Measurements from ENCODE around the gene SPATA12.

SPATA12 gene

GRCh38 chr3:57052662-57053061 is 7.8 kb upstream of the SPATA12 start:
- DNase-seq (ENCODE audit: low read depth in 2 of 2): no peak

DNA sequence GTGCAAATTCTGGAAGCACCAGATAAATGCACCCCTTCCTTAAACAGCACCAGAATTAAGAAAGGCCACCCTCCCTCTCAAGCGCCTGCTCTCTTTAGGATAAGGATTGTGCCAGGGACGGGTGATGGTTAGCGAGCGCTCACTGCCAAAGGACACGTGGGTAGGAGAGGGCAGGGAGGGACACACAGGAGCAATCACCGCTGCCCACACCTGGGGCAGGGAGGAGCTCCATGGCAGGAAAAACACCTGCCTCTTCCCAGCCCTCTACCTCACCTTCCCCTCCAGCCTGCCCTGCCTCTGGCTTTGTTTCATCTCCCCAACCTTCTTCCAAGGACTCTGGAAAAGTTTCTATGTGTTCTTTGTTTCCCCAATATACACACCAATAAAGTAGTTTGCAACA is 7.3 kb upstream of the SPATA12 start:
- DNase-seq (ENCODE audit: low read depth in 2 of 2): no peak

DNA sequence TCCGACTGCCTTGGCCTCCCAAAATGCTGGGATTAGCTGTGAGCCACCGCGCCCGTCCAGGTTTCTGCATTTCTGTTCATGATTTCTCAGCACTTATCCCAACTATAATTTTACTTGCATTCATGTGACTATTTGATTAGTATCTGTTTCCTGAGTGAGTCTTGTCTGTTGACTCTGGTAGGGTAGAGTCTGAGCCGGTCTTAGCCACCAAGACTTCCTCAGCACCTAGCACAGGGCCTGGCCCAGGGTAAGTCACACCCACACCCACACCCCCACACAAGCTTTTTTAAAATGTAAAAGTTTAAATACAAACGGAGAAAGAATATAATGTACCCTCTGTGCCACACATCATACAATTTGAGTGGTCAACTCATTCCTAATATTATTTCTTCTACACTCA is 3.1 kb upstream of the SPATA12 start:
- no peak for DNase-seq (ENCODE audit: low read depth in 2 of 2)

DNA sequence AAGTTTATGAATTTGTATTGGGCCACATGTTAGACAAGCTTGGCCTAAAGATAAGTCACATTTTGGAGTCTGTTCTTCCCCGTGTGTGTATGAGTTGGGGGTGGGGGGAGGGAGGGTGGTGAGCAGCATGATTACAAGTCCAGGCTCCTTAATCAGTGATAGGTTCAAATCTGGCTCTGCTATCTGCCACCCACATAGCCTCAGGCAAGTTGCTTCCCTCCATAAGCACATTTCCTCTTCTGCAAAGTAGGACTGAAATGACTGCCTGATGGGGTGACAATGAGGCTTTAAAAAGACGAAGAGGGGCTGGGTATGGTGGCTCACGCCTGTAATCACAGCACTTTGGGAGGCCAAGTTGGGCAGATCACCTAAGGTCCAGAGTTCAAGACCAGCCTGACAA is 1.1 kb upstream of the SPATA12 start:
- no peak for DNase-seq (ENCODE audit: low read depth in 2 of 2)

GRCh38 chr3:57061556-57061955 is 1.1 kb downstream of the SPATA12 start:
- DNase-seq (ENCODE audit: low read depth in 2 of 2): no peak

- no peak for DNase-seq (ENCODE audit: low read depth in 2 of 2)
Observed at GRCh38 chr3:57062101-57062631, 1.7 kb downstream of the SPATA12 start.

- no peak for DNase-seq (ENCODE audit: low read depth in 2 of 2)
Observed at GRCh38 chr3:57063032-57063431, 2.6 kb downstream of the SPATA12 start.

DNA sequence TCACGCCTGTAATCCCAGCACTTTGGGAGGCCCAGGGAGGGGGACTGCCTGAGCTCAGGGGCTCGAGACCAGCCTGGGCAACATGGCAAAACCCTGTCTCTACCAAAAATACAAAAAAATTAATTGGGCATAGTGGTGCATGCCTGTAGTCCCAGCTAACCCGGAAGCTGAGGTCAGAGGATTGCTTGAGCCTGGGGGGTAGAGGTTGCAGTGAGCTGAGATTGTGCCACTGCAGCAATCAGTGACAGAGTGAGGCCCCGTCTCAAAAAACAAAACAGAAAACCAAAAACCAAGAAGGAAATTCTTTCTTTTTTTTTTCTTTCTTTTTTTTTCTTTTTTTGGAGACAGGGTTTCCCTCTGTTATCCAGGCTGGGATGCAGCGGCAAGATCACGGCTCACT is 3.5 kb downstream of the SPATA12 start:
- DNase-seq (ENCODE audit: low read depth in 2 of 2): no peak

GRCh38 chr3:57064572-57064971 is 4.1 kb downstream of the SPATA12 start:
- DNase-seq (ENCODE audit: low read depth in 2 of 2): no peak

- no peak for DNase-seq (ENCODE audit: low read depth in 2 of 2)
Observed at GRCh38 chr3:57065588-57065987, 5.1 kb downstream of the SPATA12 start.

- no peak for DNase-seq (ENCODE audit: low read depth in 2 of 2)
Observed at GRCh38 chr3:57066471-57066870, 6.0 kb downstream of the SPATA12 start.

GRCh38 chr3:57068437-57069089 is 8.1 kb downstream of the SPATA12 start:
- DNase-seq (ENCODE audit: low read depth in 2 of 2): no peak

DNA sequence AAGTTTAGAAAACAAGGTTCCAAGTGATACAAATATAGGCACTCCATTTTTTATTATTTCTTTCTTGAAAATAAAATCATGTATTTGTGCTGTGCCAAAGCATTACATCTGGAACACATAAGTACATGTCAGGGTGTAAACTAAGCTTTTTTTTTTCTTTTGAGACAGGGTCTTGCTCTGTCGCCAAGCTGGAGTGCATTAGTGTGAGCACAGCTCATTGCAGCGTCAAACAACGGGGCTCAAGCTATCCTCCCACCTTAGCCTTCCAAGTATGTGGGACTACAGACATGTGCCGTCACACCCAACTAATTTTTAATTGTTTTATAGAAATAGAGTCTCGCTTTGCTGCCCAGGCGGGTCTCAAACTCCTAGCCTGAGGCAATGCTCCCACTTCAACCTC is 9.0 kb downstream of the SPATA12 start:
- DNase-seq (ENCODE audit: low read depth in 2 of 2): no peak

DNA sequence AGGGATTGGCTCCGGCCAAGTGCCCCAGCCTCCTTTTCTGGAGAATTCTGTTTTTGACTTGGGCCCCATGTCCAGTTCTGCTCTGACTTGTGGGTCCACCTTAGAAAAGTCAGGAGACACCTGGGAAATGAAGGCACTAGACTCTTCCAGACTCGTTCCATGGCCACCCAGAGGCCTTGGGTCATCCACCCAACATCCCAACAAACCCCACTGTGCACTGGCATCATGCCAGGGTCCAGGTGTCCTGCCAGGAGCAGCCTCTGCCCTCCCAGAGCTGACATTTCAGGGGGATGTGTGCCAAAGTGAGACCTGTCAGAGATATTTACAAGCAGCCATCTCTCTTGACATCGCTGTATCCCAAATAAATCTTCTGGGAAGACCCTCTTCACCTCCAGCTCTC is 13.2 kb downstream of the SPATA12 start:
- no peak for DNase-seq (ENCODE audit: low read depth in 2 of 2)

GRCh38 chr3:57074135-57074534 is 13.7 kb downstream of the SPATA12 start:
- no peak for DNase-seq (ENCODE audit: low read depth in 2 of 2)

- no peak for DNase-seq (ENCODE audit: low read depth in 2 of 2)
Observed at GRCh38 chr3:57076422-57076951, 16.0 kb downstream of the SPATA12 start.

DNA sequence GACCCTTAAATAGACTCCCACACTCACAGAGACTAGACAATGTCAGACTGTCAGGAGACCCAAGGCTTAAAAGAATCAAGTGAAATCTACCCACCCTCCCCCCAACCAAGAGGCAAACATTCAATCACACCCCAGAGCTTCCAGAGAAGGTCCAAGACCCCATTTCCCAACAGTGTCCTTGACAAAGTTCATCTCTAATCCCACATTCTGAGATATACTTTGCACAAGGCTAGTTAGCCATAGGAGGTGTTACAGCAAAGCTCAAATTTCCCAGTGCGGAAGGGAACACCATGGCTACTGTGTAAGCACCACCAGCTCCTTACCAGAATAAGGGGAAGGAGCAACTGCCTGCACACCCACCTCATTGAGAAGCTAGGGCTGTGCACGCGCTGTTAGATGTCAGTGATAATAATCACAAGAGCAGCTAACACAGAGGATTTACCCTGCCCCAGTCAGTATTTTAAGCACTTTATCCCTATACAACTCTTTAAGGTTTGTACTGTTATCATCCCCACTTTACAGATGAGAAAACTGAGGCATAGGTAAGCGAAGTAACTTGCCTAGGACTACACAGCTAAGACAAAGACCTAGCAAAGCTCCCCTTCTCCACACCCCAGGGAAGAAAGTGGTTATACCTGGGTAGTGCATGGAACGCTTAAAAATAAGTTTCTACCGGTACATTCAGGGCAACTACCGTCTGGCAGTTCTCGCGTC is 17.3 kb downstream of the SPATA12 start:
- DNase-seq (ENCODE audit: low read depth in 2 of 2): no peak

- no peak for DNase-seq (ENCODE audit: low read depth in 2 of 2)
Observed at GRCh38 chr3:57078344-57078634, 17.8 kb downstream of the SPATA12 start.

DNA sequence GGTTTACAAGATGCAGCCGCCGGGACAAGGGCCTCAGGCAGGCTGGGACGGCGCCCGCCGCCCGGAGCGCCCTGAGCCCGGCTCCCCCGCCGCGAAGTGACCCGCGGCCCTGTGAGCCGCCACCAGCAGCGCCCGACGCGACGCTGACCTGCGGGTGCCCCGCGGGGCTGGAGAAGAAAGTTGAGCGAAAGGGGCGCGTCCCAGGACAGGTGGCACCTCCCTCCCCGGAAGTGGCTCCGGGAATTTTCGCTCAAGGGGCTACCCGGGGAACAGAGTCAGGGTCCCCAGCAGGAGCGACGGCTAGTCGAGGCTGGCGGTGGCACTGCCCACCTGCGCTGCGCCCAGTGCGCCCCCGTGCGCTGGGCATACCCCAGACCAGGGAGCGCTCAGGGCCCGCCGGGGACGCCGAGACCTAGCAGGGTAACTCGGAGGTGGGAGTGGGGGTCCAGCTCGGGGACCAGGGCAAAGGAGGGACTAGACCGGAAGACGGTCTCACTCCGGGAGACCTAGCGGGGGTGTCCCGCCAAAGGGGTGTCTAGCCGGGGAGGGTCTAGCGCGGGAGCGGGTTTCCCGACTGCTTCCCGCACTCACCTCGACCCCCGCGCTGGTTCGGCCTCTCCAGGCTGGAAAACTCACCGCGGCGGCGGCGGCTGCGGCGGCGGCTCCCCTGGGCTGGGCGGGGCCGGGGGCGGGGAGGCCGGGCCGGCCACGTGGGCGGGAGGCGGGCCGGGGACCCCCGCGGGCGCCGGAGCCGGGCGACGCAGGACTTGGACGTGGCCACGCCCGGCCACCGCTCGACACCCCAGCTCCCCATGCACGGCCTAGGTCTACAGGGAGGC is 18.4 kb downstream of the SPATA12 start:
- DNase-seq (ENCODE audit: low read depth in 2 of 2): no peak

DNA sequence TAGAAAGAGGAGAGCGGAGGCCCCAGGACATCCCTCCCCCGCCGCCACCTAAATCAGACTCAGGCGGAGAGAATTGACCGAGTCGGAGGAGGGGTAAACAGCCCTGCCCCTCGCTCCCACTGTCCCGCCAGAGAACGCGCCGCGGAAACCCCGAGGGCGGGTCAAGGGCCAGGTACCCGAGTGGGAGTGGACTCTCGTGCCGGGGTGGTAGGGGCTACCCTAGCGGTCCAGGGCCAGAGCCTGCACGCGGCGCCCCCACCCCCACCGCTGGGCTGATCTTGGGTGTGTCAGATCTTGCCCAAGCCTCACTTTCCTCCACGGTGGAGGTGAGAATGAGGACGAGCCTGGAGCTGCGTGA is 19.0 kb downstream of the SPATA12 start:
- no peak for DNase-seq (ENCODE audit: low read depth in 2 of 2)

DNA sequence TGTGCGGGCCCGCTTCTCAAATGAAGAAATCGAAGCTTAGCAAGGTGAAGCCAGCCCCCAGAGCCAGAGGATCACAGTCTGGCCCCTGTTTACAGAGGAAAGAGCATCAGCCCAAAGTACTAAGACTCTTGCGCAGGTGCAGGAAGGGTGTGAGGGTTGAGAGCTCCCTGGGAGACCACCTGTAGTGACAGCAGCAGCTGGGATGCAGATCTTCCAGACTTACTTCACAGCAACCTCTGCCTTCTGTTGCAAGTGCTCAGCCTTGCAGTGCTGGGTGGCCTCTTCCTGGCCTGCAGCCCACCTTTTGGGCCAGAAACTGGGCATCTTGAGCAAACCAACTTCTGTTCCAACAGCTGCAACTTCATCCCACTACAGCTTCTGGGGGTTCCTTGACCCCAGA is 19.7 kb downstream of the SPATA12 start:
- DNase-seq (ENCODE audit: low read depth in 2 of 2): no peak

GRCh38 chr3:57081173-57081572 is 20.7 kb downstream of the SPATA12 start:
- no peak for DNase-seq (ENCODE audit: low read depth in 2 of 2)

- DNase-seq (ENCODE audit: low read depth in 2 of 2): no peak
Observed at GRCh38 chr3:57082481-57082880, 22.0 kb downstream of the SPATA12 start.

Measured in activated CD8-positive, alpha-beta memory T cell treated with anti-CD3 and anti-CD28 coated beads for 4 hours (primary cell).